AG20443 (cell line): ENCODE data around the gene SYNE2.
"Not testable (repeated sequence)": the region's sequence is repeated elsewhere in the genome, so short reads cannot be mapped to it uniquely, and the experiment has no call there.

ENCODE experiments used
- DNase-seq: peaks from one replicate; pipeline ENCODE4 v3.0.0; 2012; ENCODE audit warnings: low spot score, mixed read lengths

Gene SYNE2

DNA sequence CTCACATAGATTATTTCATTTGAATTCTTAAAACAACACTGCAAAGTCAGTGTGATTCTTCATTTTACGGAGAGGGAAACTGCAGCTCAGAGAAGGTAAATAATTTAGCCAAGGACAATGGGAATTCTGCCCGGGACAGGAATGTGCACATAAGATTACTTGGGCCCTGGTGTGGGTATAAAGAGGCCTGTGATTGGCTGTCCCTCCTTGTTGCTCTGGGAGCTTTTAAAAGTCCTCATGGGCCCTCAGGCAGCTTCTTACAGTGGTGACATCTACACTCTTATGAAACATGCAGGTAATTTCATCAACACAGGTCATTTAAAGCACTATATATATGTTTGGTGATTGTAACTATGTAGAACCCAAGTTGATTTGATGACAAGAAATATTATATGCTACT lies 341.0 kb downstream of the SYNE2 start:
- DNase-seq = no peak

DNA sequence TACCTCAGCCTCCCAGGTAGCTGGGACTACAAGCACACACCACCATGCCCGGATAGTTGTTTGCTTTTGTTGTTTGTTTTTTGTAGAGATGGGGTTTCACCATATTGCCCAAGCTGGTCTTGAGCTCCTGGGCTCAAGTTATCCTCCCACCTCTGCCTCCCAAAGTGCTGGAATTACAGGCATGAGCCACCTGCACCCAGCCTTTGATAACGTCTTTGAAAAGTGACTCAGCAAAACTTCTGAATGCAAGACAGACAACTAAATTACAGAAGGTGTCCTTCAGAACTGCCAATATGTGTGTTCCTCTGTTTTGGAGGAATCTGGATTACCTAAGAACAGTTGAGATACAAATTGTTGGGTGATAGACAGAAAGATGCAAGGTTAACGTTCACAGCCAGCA lies 341.6 kb downstream of the SYNE2 start:
- no peak for DNase-seq

DNA sequence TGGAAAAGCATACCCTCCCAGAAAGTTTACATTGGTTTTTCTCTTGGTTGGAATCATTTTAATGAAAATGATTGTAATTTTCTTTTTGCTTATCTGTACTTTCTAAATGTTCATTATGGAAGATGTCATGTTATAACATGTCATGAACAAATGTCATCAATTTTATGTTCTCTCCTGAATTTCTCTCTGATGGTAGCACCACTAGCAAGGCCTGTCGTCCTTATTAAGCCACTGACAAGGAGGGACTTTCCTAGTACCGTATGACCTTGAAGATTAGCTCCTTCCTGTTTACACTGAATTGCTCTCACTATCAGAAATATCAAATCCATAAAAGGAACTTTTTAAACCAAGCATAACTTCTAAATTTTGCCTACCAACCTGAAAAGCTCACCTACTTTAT lies 342.4 kb downstream of the SYNE2 start:
- DNase-seq = no peak

DNA sequence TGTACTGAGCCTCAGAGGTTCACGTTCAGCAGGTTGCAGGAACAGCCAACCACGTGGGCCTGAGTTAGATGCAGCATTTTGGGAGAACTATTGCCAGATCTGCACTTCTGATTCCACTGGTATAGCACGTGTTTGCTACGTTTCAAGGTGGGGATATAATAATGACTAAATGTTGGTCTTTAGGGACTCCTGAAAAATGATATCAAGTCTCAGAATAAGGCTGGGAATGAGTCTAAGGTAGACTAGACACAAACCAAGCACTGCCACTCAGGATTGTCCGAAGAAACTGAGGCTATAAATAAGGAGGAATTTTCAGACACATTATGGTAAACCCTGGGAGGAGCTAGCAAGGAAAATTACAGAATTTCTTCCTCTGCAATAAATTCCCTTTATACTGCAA lies 343.3 kb downstream of the SYNE2 start:
- DNase-seq = no peak

DNA sequence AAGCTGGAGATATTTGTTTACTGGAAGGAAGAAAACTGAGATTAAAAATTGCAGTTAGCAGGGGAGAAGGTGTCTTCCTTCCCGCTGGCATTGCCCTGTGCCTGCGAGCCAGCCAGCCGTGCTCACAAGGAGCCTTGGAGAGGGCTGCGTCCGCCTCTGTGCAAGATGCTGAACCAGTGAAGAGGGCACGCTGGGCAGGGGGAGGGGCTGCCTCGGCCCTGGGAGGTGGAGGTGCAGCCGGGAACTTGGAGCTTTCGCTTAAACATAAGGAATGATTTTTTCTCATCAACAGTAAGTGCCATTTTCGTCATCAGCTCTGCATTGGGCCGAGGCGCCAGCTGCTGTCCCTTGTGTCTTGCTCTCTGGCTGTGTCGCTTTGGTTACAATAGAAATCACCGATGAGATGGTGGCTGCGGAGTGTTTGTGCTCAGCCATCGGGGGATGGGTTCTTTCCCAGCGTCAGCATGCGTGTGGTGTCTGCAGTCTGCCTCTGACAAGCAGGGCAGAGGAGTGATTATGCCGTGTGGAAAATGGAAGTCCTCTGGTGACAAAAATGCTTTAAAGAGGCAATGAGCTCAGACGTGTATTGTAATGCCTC lies 344.1 kb downstream of the SYNE2 start:
- peak; percentile 72 for DNase-seq

DNA sequence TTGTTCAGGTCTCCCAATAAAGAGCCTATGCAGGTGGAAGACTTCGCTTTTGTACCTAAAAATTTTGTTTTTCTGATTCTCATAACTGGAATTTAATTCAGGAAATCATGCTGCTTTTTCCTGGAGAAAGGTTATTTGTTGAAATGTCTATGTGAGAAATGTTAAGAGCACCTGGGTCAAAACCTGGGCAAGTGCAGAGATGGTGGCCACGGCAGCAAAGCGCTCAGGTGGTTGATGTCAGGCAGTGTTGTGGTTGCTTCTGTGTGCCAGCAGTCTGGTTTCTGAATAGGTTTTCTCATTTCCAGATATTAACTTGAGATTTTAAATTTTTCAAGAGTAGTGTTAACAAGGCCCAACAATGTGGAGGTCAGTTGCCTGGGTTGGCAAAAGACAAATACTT lies 345.2 kb downstream of the SYNE2 start:
- DNase-seq = no peak

DNA sequence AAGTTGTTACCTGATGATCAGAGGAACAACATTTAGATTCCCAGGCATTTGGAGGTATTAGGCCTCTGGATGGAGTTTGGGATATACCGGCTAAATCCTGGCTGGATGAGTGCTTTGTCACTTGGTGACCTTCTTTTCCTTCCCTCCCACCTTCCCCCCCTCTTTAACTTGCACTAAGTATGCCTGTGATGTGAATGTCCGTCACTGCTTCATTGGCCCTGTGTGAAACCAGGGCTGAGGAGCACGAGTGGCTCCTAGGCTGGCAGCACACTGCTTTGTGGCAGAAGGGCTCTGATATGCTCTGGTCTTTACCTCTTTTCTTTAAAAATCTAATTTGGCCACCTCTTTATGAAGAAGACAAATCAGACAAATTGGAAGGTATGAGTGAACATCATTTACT lies 345.7 kb downstream of the SYNE2 start:
- DNase-seq = no peak

DNA sequence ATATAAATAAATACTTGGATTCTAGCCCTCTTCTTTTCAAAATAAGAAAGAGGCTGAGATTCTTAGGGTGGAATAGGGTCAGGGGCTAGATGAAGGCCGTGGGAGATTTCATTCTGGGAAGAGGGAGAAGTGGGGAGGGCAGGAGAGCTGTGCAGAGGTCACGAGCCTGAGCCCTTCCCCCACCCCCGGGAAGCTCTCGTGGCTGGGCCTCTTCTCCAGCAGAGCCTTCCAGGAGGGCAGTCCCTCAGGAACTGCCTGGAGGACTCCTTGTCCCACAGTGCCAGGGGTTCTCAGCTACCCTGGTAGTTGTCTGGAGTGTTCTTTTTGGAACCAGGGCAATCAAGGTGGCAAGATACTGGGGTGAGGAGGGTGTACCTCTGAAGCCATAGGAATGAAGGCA lies 347.4 kb downstream of the SYNE2 start:
- no peak for DNase-seq

DNA sequence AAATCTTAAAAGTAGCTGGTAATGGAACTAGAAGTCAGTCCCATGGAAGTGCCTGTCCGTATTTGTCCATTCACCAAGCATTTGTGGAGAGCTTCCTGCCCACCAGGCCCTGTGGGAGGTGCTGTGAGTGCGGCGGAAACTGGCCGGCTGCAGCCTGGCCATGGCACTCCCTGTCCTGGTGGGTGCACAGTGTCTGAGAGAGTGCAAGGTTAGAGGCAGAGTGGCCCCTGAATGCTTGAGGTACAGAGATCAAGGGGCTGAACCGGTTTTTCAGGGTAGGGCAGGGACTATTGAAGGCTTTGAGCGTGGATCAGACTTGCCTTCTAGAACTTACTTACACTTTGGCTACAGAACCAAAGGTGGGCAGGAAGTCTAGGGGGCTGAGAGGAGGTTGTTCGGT lies 348.5 kb downstream of the SYNE2 start:
- DNase-seq = no peak

DNA sequence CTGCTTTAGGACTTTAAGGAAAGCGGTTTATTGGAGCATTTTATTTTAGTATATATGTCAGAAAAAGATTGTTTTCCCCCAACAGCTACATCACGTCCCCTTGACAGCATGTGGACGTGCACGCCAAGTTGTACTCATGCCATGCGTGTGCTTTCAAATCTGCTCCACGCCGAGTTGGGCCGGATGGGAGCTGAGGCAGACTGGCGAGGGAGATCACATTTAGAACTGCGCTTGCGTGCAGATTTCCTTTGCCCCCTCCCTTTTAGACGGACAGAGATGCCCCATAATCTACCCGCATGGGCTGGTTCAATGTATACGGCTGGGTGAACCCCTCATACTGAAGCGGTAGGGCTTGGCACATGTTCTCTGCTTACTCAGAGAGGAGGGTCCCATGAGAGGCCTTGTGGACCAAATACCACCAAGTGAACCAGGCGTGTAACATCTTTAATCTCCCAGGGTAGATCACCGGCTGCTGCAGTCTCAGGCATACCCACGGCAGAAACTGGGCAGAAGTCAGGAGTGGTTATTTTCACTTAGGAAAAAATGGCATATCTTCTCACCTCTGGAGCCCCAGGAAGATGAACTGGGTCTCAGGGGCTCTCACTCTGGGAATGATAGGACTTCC lies 349.2 kb downstream of the SYNE2 start:
- DNase-seq = no peak

DNA sequence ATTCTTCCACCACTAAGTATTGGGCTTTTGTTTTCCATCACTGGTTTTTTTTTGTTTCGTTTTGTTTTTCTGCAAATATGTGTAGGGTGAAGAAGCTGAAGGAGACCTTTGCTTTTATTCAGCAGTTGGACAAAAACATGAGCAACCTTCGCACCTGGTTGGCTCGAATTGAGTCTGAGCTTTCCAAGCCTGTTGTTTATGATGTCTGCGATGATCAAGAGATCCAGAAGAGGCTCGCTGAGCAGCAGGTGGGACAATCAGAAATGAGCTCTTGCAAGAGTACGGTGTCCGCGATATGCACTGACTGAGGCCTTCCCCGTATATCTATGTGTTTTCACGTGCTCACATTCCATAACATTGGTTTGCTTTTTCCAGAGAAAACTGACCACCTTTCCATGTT lies 349.9 kb downstream of the SYNE2 start:
- DNase-seq = no peak

DNA sequence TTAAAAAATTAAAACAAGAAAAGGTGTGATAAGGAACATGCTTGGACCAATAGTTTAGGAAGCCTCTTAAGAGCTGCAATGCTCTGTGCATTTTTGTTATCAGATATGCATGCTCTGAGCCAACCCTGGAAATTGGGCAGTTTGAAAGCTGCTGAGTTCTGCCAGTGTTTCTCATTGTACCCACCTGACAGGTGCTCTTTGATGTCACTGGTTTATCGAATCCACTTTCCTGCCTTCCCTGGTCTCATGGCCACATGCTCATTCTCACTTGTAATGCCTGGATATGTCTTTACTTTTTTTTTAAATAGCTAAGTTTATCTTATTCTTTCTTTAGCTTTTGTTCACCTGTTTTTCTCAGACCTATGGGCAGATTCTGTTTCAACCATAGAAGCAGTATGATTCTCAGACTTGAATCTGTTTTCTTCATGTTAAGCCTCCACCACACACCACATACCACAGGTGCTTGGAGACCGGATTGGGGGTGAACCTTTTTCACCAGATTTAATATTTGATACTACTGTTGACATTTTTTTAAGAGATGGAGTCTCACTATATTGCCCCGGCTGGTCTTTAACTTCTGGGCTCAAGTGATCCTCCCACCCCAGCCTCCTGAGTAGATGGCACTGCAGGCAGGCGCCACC lies 350.7 kb downstream of the SYNE2 start:
- no peak for DNase-seq

DNA sequence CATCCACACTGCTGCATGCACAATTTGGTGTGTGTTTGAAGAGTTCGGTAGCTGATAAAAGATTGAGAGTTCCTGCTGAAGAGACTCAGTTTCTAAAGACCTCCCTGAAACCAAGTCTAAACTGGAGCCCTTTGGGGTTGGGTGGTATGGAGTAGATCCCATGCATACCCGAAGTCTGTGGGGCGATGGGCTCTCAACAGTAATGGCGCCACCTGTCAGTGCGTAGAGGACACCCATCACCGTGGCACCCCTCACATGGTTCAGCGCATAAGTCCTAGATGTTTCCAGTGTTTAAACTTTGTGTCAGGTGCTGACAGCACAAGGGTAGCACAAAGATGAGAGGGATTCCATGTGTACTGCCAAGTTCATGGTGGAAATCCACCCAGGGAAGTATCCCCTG lies 355.5 kb downstream of the SYNE2 start:
- DNase-seq = no peak

DNA sequence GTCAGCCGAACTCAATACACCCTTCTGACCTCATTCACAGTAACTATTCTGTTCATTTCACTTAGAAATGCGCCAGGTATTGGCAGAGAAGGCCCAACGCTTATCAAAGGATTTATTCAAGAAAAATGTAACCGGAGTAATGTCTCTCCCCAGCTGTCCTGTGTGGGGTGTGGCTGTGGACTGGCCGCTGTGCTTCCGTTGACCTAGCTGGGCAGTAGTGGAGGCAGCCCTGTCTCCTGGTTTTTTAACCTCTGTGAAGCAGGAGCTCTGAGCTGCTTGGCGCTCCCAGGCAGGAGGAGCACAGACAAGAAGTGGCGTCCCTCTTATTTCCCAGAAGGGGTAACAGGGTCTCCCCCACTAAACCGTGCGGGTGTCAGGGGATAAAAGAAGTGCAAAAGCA lies 356.2 kb downstream of the SYNE2 start:
- DNase-seq = no peak

DNA sequence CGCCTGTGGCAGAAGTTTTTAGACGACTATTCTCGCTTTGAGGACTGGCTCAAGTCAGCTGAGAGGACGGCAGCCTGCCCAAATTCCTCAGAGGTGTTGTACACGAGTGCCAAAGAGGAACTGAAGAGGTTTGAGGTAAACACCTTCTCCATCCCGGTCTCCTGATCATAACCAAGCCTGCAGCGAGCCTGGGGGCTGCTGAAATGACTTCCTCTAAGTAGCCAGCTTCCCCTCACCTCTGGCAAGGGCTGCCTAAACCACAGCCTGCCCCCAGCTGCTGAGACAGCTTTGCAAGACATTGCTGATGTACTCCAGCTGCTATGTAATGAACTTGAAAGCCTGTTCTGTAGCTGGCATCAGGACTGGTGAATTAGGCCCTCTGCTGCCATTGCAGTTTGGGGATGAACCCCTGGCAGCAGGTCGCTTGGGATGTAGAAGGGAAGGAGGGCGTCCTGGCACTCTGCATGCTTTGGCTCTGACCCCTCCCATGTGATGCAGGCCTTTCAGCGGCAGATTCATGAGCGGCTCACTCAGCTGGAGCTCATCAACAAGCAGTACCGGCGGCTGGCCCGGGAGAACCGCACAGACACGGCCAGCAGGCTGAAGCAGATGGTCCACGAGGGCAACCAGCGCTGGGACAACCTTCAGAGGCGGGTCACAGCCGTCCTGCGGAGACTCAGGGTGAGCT lies 356.8 kb downstream of the SYNE2 start:
- DNase-seq = peak; percentile 63

DNA sequence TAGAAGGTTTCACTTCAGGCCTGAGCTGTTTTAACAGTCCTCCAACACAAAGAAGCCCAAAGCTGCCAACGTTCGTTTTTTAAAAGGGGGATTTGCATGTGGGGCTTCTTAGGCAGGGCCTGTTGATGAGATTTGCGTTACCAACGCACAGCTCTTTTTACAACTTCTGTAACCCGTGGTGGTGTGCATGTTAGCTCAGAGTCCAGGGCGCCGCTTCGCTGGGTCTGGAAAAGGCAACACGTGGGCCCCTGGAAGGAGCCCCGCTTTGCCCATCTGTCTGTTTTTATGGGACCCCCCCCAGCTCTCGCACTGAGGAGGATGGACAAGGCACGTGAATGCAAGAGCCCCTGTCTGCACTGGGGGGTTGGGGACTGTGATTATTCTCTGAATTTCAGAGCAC lies 357.4 kb downstream of the SYNE2 start:
- DNase-seq = no peak

DNA sequence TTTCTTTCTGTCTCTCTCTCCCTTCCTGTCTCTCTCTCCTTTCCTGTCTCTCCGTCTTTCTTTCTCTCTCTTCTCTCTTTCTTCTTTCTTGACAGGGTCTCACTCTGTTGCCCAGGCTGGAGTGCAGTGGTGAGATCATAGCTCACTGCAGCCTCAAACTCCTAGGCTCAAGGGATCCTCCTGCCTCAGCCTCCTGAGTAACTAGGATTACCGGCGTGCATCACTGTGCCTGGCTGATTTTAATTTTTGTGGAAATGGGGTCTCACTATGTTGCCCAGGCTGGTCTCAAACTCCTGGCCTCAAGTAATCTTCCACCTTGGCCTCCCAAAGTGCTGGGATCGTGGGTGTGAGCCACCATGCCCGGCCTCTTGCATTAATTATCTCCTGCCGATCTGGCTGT lies 358.1 kb downstream of the SYNE2 start:
- DNase-seq = not testable (repeated sequence)

DNA sequence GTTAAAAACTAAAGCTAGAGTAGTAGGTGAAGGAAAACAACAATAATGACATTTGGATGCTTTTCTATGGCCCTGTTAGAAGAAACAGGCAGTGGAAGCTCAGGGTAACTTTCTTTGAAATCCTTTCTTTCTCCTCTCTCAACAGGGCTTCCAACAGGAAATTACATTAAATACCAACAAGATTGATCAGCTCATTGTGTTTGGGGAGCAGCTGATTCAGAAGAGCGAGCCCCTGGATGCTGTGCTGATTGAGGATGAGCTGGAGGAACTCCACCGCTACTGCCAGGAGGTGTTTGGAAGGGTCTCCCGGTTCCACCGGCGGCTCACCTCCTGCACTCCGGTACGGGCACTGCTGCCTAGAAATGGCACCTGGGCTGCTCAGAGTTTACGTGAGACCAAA lies 359.9 kb downstream of the SYNE2 start:
- no peak for DNase-seq

DNA sequence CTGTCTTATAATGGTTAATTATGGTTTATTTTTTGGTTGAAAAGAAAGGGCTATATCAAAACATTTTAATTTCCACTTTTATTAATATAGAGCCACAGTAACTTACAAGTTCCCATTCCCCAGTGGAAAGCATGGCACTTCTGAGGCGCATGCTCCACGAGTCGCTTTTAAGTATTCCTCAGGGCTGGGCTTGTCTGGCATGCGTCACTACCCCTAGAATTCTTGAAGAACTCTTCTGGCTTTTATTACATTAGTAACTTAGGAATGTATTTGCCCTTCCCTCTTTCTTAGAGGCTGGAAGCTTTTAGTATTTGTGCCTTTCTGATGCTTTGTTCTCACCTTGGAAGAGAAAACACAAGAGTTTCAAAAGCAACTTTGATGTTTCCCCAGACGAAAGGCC lies 360.3 kb downstream of the SYNE2 start:
- DNase-seq = no peak

DNA sequence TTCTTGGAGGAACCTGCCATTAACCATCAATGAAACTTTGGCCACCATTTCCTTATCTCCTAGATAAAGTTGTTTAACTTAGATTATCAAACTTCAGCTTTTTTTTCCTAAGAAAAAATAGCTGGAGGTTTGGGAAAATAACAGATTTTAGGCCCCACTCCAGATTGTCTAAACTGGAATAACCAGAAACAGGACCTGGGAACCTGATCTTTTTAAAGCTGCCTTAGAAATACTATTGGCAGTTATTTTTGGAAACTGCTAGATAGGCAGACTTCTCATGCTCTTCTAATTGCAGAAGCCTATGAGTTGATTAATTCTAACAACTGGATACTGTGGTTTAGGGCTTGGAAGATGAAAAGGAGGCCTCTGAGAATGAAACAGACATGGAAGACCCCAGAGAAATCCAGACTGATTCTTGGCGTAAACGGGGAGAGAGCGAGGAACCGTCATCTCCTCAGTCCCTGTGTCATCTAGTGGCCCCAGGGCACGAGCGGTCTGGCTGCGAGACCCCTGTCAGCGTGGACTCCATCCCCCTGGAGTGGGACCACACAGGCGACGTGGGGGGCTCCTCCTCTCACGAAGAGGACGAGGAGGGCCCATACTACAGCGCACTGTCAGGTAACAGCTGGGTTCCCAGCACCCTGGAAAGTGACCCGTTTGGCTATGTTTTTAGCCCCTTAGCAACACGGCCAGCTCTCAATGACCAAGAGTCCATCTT lies 361.2 kb downstream of the SYNE2 start:
- DNase-seq = no peak

DNA sequence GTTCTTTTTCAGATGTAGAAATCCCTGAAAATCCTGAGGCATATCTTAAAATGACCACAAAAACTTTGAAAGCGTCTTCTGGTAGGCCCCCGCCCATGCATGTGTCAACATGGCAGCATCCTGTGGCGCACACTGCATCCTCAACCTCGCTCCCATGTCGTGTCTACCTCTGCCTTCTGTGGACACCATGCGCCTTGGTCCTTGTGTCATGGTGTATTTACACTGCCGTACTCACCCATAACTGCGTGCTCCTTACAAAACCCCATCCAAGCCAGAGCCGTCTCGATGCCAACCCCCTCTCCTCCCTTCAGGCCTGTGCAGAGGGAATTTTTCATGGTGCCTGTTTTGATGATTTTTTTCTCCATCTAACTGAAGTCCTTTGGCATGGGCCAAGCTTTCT lies 362.5 kb downstream of the SYNE2 start:
- no peak for DNase-seq

DNA sequence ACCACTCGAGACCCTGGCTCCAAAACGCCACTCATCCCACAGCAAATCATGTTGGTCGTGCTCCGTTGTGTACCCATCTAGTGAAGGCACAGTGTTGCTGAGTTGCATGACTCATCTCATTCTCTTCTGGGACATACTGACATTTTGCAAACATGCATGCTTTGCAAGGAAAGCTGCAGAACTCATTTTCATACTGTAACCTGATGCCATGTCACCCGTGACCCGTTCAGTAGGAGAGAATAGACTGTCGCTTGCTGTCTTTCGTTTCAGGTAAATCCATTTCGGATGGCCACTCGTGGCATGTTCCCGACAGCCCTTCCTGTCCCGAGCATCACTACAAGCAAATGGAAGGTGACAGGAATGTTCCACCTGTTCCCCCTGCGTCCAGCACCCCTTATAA lies 363.2 kb downstream of the SYNE2 start:
- DNase-seq = no peak

DNA sequence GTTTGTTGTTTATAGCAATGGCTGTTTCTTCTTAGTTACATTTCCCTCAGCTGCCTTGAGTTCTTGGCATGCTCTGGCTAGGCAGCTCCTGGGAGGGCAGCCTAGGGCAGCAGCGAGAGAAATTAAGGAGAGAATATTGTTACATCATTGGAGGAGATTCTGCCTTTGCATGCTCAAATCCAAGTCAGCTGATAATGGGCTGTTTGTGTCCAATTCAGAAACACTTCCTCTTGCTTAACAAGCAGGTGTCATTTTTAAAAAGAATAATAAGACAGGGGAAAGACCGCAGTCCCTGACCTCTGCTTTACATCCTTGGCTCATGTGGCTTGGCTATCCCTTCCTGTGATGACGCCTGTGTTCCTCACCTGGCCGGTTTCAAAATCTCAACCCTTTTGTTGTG lies 364.5 kb downstream of the SYNE2 start:
- DNase-seq = no peak
